Colonic mucosa (tissue), 4 donors: ENCODE data around the gene ARHGAP1. TPM values are rescaled to one million over a fixed set of nuclear protein-coding genes. Genes with fewer than 3 reads are reported as not detected.

Source experiments
- DNase-seq: peaks from one replicate; pipeline ENCODE4 v3.0.0-alpha.2; 2020
- H3K27ac ChIP-seq: fragments of 200-600 bp; one replicate; pipeline ENCODE4 v1.8.0; 2021
- H3K27me3 ChIP-seq: fragments of 200-600 bp; one replicate; pipeline ENCODE4 v1.8.0; 2021
- H3K36me3 ChIP-seq: fragments of 200-600 bp; one replicate; pipeline ENCODE4 v1.8.0; 2021
- H3K4me1 ChIP-seq: fragments of 200-600 bp; one replicate; pipeline ENCODE4 v1.8.0; 2021; ENCODE audit warnings: mild to moderate bottlenecking
- H3K4me3 ChIP-seq: fragments of 200-600 bp; one replicate; pipeline ENCODE4 v1.8.0; 2021
- H3K9ac ChIP-seq, 2 donors: one replicate each; pipeline ENCODE4 v1.7.0; 2013; ENCODE audit warnings: control low read depth in 2 of 2, low read depth in 2 of 2, low read length in 2 of 2
- H3K9me3 ChIP-seq: fragments of 200-600 bp; one replicate; pipeline ENCODE4 v1.8.0; 2021
- intact Hi-C: fragments of 100-400 bp; cut with DNase I; formaldehyde crosslinking; loops from one replicate; pipeline ENCODE4 v1.14.1; 2022
- total RNA-seq, 2 donors: library from RNA; stranded (reverse); fragmentation: NEBNext Ultra II Directional in 1 of 2; extraction: Animal tissue kit (Norgen Biotek cat#: 25700) in 1 of 2; gene quantifications; one replicate each; pipeline ENCODE4 v1.2.1, GENCODE V29; 2021
- TF ChIP-seq, protein P1 (sequence below): fragments of 200-600 bp; IDR thresholded peaks from one replicate; pipeline ENCODE4 v1.8.0; 2022; ENCODE audit warnings: antibody characterized with exemption, mild to moderate bottlenecking
- donor health status: healthy.
- donor health status: DM: no; HTN: no; CAD: no.
- donor health status: DM: no; HTN: no; CAD: no.

Gene ARHGAP1
- total RNA-seq, 2 donors from 2014 or later: 68.3 to 81.7 TPM

DNA sequence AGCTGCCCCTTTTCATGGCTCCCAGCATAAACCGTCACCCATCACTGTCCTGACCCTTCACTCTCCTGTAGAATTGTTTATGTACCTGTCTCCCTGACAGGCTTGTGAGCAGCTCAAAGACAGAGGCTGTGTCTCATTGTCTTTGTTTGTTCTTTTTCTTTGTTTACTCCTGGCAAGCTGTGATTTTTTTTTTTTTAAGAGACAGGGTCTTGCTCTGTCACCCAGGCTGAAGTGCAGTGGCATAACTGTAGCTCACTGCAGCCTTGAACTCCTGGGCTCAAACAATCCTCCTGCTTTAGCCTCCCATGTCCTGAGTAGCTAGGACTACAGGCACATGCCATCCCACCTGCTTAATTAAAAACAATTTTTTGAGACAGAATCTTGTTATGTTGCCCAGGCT is 9.7 kb downstream of the ARHGAP1 start:
- Histone ChIP-seq H3K36me3 (peaks cover 26% of the 10 kb centered on the region), H3K27me3 (no peaks in the 10 kb centered on the region), H3K9ac (no peak overlapping the region), H3K4me3 (no peak overlapping the region), H3K9me3 (no peaks in the 10 kb centered on the region), H3K27ac (no peak overlapping the region), H3K4me1 (no peaks in the 10 kb centered on the region)
- intact Hi-C loops: no loop called here
- TF ChIP-seq, protein P1, sequence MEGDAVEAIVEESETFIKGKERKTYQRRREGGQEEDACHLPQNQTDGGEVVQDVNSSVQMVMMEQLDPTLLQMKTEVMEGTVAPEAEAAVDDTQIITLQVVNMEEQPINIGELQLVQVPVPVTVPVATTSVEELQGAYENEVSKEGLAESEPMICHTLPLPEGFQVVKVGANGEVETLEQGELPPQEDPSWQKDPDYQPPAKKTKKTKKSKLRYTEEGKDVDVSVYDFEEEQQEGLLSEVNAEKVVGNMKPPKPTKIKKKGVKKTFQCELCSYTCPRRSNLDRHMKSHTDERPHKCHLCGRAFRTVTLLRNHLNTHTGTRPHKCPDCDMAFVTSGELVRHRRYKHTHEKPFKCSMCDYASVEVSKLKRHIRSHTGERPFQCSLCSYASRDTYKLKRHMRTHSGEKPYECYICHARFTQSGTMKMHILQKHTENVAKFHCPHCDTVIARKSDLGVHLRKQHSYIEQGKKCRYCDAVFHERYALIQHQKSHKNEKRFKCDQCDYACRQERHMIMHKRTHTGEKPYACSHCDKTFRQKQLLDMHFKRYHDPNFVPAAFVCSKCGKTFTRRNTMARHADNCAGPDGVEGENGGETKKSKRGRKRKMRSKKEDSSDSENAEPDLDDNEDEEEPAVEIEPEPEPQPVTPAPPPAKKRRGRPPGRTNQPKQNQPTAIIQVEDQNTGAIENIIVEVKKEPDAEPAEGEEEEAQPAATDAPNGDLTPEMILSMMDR: no peak
- no peak for DNase-seq

DNA sequence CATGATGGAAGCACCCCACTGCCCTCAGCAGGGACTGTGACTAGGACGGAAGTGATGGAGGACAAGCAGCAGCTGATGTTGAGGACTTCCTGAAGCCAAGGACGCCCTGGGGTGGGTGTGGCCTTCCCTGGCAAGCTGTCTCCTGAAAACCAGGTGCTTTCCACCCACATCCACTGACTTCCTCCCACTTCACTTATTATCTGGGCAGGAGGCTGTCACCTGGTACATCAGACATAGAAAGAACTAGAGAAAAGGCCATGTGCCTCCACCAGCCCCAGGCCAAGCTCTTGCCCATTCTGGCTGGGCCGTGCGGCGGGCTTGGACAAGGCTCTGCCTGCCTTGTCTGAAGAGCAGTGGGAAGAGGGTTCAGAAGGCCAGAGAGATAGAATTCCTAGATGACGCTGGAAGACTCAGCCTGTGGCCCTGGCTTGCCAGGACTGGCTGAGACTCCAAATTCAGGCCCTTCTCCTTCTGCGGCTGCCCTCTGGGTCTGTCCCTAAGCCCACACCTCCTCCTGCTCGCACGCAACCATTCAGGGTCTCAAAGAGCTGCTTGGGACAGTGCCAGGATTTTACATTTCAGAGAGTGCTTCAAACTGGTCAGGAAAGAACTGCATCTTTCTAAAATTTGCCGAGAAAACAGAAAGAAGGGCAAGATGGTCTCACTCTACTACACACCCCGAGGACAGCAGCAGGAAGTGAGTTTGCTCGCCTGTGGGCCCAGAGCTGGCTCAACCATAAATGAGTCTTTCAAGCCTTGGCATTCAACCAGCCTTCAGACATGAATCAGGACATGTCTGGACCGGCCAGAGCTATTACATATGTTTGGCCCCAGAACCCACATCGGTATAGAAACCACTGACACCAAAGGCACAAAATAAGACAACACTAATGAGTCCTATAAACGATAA is 13.3 kb downstream of the ARHGAP1 start:
- H3K27ac ChIP-seq: peak overlapping the region; percentile 27
- TF ChIP-seq, protein P1: no peak
- peaks cover 13% of the 10 kb centered on the region for H3K36me3 ChIP-seq
- no peak overlapping the region for H3K4me3 ChIP-seq
- H3K9ac ChIP-seq: no peak overlapping the region
- no peaks in the 10 kb centered on the region for H3K9me3 ChIP-seq
- intact Hi-C loops: no loop called here
- no peaks in the 10 kb centered on the region for H3K4me1 ChIP-seq
- DNase-seq: no peak
- no peaks in the 10 kb centered on the region for H3K27me3 ChIP-seq

DNA sequence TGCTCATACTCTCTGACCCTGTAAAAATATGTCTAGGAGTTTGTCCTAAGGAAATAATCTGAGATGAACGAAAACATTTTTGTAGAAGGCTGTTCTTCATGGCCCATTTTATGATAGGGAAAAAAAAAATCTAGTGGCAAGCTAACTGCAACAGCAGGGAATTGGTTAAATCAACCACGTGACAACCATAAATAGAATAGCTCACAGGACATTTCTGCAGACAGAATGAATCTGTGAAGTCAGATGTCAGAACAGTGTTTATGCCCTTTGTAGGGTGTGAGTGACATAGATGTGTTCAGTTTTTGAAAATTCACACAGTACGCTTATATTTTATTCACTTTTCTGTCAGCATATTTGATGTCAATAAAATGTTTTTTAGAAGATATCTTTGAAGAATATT is 16.1 kb downstream of the ARHGAP1 start:
- Histone ChIP-seq H3K9me3 (no peaks in the 10 kb centered on the region), H3K36me3 (peaks cover 37% of the 10 kb centered on the region), H3K4me1 (no peaks in the 10 kb centered on the region), H3K27ac (no peak overlapping the region), H3K9ac (no peak overlapping the region), H3K4me3 (no peak overlapping the region), H3K27me3 (no peaks in the 10 kb centered on the region)
- intact Hi-C loops: no loop called here
- no peak for DNase-seq
- TF ChIP-seq, protein P1: no peak

DNA sequence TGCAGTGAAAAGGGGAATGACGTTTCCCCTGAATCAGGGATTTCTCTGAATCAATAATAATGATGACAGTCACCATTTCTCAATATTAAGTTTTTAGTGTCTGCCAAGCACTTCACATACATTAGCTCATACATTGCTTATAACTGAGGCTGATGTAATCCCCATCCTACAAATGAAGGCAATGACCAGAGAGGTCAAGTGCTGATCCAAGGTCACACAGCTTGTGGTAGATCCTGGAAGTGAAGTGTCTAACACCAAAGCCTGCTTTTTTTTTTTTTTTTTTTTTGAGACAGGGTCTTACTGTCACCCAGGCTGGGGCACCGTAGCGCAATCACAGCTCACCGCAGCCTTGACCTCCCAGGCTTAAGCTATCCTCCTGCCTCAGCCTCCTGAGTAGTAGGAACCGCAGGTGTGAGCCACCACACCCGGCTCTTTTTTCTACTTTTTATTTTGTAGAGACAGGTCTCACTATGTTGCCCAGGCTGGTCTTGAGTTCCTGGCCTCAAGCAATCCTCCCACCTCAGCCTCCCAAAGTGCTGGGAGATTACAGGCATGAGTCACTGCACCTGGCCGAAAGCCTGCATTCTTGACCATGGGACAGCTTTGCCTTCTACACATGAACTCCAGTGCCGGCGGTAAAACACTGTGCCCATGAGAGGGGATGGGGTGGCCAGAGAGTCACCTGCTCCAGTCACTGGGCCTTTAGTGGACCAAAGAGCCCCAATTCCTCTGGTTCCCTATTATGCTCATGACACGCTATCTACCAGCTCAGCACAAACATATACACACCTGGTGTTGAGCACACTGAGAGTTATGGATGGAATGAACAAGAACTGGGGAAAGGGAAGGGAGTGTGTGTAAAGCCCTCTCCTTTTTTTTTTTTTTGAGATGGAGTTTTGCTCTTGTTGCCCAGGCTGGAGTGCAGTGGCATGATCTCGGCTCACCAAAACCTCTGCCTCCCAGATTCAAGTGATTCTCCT is 17.4 kb downstream of the ARHGAP1 start:
- no peak for DNase-seq
- intact Hi-C loops: no loop called here

DNA sequence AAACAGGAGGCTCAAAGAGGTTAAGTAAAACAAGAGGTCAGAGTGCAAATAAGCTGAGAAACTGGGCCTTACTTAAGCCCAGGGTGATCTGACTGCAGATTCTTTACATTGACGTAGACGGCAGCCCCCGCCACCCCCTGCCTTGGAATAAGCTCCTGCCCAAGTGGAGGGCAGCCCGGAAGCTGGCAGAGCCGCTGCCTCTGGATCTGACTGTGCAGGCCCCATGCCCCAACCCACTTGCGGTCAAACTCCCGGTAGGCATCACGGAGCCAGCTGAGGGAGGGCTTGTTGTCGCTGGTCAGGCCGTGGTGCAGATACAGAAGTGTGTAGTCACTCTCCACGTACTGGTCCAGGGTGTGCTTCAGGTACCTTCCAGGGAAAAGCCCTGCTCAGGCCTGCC is 18.6 kb downstream of the ARHGAP1 start:
- Histone ChIP-seq H3K27me3 (no peaks in the 10 kb centered on the region), H3K36me3 (peaks cover 34% of the 10 kb centered on the region), H3K9ac (no peak overlapping the region), H3K4me3 (no peak overlapping the region), H3K27ac (no peak overlapping the region), H3K4me1 (no peaks in the 10 kb centered on the region), H3K9me3 (no peaks in the 10 kb centered on the region)
- intact Hi-C loops: no loop called here
- TF ChIP-seq, protein P1: no peak
- no peak for DNase-seq

More for the DNA sequence above, 17.4 kb downstream of the ARHGAP1 start:
- Histone ChIP-seq H3K4me3 (no peak overlapping the region), H3K27ac (no peak overlapping the region), H3K9ac (no peak overlapping the region), H3K4me1 (no peaks in the 10 kb centered on the region), H3K36me3 (peaks cover 37% of the 10 kb centered on the region), H3K27me3 (no peaks in the 10 kb centered on the region), H3K9me3 (no peaks in the 10 kb centered on the region)
- TF ChIP-seq, protein P1: no peak
